DND-41 (cell line): Measurements from ENCODE around the gene COX7A2L.

Source experiments
- ATAC-seq: fragments of 200-7000 bp; cut with Tn5 transposase; 3 replicates; pipeline ENCODE4 v1.9.1; 2021; ENCODE audit warnings: low read depth; ENCODE audit not compliant: insufficient read depth
- DNase-seq: peaks from one replicate; pipeline ENCODE4 v3.0.0-alpha.2; 2020
- H2AFZ ChIP-seq: 2 replicates; pipeline ENCODE4 v1.6.0; 2012; ENCODE audit warnings: low read depth, low read length
- H3K27ac ChIP-seq: 2 replicates; pipeline ENCODE4 v1.5.1; 2012; ENCODE audit warnings: low read length, inconsistent platforms
- H3K27me3 ChIP-seq: fragments of 200-600 bp; sonication (generic); 2 replicates; pipeline ENCODE4 v1.6.0; 2012; ENCODE audit warnings: low read length, mild to moderate bottlenecking, inconsistent platforms; ENCODE audit not compliant: insufficient read depth, poor library complexity
- H3K36me3 ChIP-seq: 2 replicates; pipeline ENCODE4 v1.5.1; 2012; ENCODE audit warnings: low read length, inconsistent platforms; ENCODE audit not compliant: insufficient read depth
- H3K4me1 ChIP-seq: 2 replicates; pipeline ENCODE4 v1.5.1; 2012; ENCODE audit warnings: mild to moderate bottlenecking, low read length; ENCODE audit not compliant: insufficient read depth
- H3K4me2 ChIP-seq: 2 replicates; pipeline ENCODE4 v1.6.0; 2012; ENCODE audit warnings: mild to moderate bottlenecking, moderate library complexity, low read length, inconsistent platforms; ENCODE audit not compliant: insufficient read depth
- H3K4me3 ChIP-seq, 2 experiments: fragments of 200-600 bp in 1 of 2; shearing (Covaris generic) in 1 of 2; 2 replicates each; pipeline ENCODE4 v1.5.1; 2012 to 2016; ENCODE audit warnings: inconsistent platforms in 2 of 2, low read length in 2 of 2, mild to moderate bottlenecking in 2 of 2, low read depth in 1 of 2, moderate library complexity in 1 of 2
- H3K79me2 ChIP-seq: 2 replicates; pipeline ENCODE4 v1.6.0; 2012; ENCODE audit warnings: low read length, inconsistent platforms; ENCODE audit not compliant: insufficient read depth
- H3K9ac ChIP-seq: 2 replicates; pipeline ENCODE4 v1.6.0; 2012; ENCODE audit warnings: low read depth, mild to moderate bottlenecking, inconsistent platforms, low read length, moderate library complexity
- H3K9me3 ChIP-seq: 2 replicates; pipeline ENCODE4 v1.5.1; 2012; ENCODE audit warnings: low read length, moderate library complexity, mild to moderate bottlenecking, inconsistent platforms; ENCODE audit not compliant: insufficient read depth, severe bottlenecking
- H4K20me1 ChIP-seq: 2 replicates; pipeline ENCODE4 v1.6.0; 2012; ENCODE audit warnings: low read length; ENCODE audit not compliant: insufficient read depth
- CTCF ChIP-seq: IDR thresholded peaks from 2 replicates; pipeline ENCODE4 v1.5.1; 2012; ENCODE audit warnings: borderline replicate concordance, low read length, moderate library complexity, mild to moderate bottlenecking; ENCODE audit not compliant: poor library complexity, severe bottlenecking; ENCODE audit errors: extremely low read depth
- EZH2 ChIP-seq: IDR thresholded peaks from 3 replicates; pipeline ENCODE4 v1.6.1; 2012; ENCODE audit warnings: borderline replicate concordance, low read depth, mild to moderate bottlenecking, moderate library complexity, low read length, inconsistent platforms; ENCODE audit not compliant: severe bottlenecking

The COX7A2L gene

GRCh38 chr2:42360890-42361727 is at the start of gene COX7A2L:
Gene COX7A2L (minus strand): TSS chr2:42361217. CDS start chr2:42361161, 56 bp downstream.
- peaks cover 10% of the 10 kb centered on the region for H3K36me3 ChIP-seq
- H4K20me1 ChIP-seq, result peaks cover 24% of the 10 kb centered on the region
- TF ChIP-seq CTCF, result peak; percentile 69
- TF ChIP-seq EZH2, result no peak
- H3K9me3 ChIP-seq, result no peaks in the 10 kb centered on the region
- H3K27me3 ChIP-seq, result no peaks in the 10 kb centered on the region
- peak within 1 kb of the TSS; percentile 99 for H3K27ac ChIP-seq
- peaks cover 49% of the 10 kb centered on the region for H3K79me2 ChIP-seq
- peaks cover 39% of the 10 kb centered on the region for H3K4me1 ChIP-seq
- H3K9ac ChIP-seq, result peak within 1 kb of the TSS; percentile 83
- ATAC-seq (peak; percentile 90), DNase-seq (peak; percentile 96)
- H3K4me2 ChIP-seq, result peak within 1 kb of the TSS; percentile 93
- peak within 1 kb of the TSS; percentile 98 for H2AFZ ChIP-seq
- peak within 1 kb of the TSS; percentile 56 to 89 for H3K4me3 ChIP-seq

- Histone ChIP-seq H3K27me3 (no peaks in the 10 kb centered on the region), H4K20me1 (no peaks in the 10 kb centered on the region), H3K27ac (no peak overlapping the region), H3K9me3 (peaks cover 4% of the 10 kb centered on the region), H2AFZ (no peak overlapping the region), H3K79me2 (no peaks in the 10 kb centered on the region), H3K4me1 (no peaks in the 10 kb centered on the region), H3K36me3 (no peaks in the 10 kb centered on the region), H3K4me2 (no peak overlapping the region), H3K4me3 (no peak overlapping the region), H3K9ac (no peak overlapping the region)
- DNase-seq, result no peak
- TF ChIP-seq EZH2 (no peak), CTCF (no peak)
- no peak for ATAC-seq
These were observed 47.0 kb upstream of the COX7A2L start for GRCh38 chr2:42408009-42408408.

- Histone ChIP-seq H3K36me3 (no peaks in the 10 kb centered on the region), H3K79me2 (no peaks in the 10 kb centered on the region), H2AFZ (no peak overlapping the region), H3K27me3 (no peaks in the 10 kb centered on the region), H3K9ac (no peak overlapping the region), H3K4me3 (no peak overlapping the region), H3K4me2 (no peak overlapping the region), H3K4me1 (no peaks in the 10 kb centered on the region), H3K27ac (no peak overlapping the region), H3K9me3 (peaks cover 4% of the 10 kb centered on the region), H4K20me1 (no peaks in the 10 kb centered on the region)
- DNase-seq (no peak), ATAC-seq (no peak; the same call in 2 of the 3 replicates)
- TF ChIP-seq CTCF, result no peak
- TF ChIP-seq EZH2, result no peak
These were observed 46.5 kb upstream of the COX7A2L start for GRCh38 chr2:42407476-42407875.
